Suppressor macrophage treated with lipopolysaccharide for 4 hours (primary cell): ENCODE results near the gene ZNF609.
"Not testable (repeated sequence)": the region's sequence is repeated elsewhere in the genome, so short reads cannot be mapped to it uniquely, and the experiment has no call there.

Experiments
- DNase-seq: peaks from one replicate; pipeline ENCODE4 v3.0.0-alpha.2; 2020

ZNF609 gene

DNA sequence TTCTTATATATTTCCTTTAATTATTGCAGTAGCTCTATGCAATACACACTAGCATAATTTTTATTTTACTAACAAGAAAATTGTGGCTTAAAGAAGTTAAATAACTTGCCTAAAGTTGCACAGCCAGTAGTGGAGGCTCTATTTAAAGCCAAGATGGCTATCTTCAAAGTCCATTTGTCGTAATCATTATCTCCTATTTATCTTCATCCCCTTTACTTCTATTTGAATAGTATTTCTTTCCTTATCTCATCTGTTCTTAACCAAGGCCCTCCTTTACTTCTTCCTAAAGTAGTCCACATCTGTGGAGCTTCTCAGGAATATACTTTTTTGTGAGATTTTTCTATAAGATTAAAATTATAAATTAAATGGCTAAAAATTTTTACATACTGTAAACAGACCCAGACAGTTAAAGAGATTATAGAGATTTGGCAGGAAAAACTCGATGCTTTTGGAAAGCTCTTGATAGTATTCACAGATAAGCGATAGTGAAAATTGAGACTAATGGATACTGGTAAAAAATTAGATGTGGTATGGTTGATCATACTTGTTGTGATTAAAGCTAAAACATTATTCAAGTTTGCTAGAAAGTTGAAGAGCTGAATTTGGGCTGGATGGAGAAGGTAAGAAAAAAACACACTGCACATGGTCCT lies 129.2 kb downstream of the ZNF609 start:
- no peak for DNase-seq

GRCh38 chr15:64592845-64593244 lies 132.5 kb downstream of the ZNF609 start:
- DNase-seq = not testable (repeated sequence)

DNA sequence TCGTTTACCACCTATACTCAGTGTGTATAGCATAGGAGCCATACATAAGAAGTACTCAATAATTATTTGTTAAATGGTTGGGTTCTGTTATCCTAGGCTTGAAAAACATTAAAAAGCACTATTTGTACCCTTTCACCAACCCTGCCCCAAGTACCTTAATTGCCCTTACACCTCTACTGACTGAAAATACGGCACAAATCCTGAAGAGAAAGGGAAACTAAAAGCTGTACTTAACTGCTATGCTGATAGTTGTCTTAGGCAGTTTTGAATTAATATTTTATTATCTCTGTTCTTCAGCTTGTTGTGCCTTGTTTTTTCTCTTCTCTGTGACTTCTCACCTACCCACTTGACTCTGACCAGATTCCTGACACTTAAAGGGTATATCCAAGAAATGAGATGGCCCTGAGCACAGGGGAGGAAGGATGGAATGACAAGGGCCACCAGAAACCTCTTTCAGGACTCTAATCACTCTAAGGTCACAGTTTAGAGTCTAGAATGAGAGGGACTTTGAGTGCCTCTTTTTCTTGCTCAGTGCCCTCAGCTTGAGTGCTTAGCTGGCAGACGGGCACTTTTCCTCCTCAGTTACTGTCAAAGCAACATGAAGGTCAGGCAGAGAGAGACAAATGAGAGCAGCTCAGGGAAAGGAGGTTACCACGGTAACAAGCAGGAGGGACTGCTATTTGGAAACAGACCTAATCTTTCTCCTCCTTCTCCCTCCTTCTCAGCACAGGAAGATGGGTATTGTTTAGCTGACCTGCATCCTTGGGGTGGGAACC lies 136.5 kb downstream of the ZNF609 start:
- no peak for DNase-seq

DNA sequence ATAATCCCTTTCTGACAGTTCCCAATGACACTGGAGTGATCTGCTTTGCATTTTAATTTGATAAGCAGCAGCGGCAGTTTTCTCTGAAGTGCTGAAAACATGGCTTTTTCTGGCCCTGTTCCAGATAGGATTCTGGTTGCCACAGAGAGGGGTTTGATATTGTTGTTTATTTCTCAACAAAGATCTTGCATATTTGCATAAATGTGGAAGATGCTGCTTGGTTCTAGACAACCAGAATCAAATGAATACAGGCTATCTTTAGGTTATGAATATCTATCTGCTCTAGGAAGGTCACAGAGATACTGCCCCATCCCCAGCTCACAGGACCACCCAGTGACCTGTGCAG lies 137.1 kb downstream of the ZNF609 start:
- DNase-seq = no peak

DNA sequence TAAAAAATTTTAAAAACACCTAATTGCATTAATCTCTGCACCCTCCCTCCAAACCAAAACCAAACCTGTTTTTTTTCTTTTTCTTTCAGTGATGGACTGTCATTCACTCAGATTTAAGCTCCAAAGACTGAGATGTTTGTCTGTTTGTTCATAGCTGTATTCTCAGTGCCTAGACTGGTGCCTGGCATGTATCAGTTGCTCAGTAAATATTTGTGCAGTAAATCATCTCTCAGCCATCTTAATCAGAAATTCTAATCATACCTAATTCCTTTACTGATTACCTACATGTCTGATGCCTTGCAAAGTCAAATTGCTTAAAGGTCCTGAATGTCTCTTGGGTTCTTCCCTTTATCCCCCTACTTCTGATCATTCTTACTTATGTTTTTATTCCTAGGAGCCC lies 138.8 kb downstream of the ZNF609 start:
- no peak for DNase-seq

DNA sequence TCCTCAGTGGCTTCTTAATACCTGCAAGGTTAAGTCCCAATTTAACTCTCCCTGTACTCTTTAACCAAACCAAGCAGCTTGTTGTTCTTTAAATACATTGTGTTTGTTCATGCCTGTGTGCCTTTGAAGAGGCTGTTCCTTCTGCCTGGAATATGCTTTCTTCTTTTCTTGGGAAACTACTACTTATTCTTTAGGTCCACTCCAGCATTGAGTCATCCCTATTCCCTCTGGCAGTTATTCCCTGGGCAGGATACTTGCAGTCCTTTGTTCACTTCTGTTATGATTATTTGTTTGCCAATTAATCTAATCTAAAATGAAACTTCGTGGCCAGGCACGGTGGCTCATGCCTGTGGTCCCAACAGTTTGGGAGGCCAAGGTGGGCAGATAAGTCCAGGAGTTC lies 139.3 kb downstream of the ZNF609 start:
- no peak for DNase-seq

DNA sequence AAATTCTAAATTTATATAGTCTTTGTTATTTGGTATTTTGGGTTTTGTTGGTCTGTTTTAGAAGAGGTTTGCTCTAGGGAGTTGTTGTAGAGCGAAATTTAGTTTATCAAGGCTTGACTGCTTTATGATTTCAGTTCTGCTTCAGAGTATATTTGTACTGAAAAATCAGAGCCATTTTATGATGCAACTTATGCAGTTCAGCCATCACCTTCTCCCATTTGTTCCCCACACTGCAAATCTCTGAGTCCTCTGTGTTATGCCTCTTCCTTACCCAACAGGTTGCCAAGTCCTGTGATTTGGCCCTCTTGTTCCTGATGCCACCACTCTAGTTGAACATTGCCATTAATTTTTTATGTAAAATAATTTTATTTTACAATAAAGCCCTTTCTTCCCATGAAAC lies 140.4 kb downstream of the ZNF609 start:
- no peak for DNase-seq

DNA sequence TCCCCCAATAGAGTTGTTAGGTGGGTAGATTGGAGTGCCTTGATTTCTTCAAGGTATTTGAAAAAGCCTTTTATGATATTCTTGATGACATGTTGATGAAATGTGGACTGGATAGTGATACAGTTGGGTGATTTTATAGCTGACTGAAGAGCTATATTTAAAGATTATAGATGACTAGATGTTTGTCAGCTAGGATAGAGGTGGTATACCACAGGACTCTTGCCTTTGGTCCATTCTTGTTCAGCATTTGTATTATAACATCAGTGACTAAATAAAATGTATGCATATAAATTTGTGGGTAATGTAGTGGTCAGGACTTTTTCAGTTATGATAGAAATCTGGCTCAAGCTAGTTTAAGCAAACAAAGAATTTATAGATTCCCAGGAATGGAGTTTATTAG lies 143.9 kb downstream of the ZNF609 start:
- no peak for DNase-seq

DNA sequence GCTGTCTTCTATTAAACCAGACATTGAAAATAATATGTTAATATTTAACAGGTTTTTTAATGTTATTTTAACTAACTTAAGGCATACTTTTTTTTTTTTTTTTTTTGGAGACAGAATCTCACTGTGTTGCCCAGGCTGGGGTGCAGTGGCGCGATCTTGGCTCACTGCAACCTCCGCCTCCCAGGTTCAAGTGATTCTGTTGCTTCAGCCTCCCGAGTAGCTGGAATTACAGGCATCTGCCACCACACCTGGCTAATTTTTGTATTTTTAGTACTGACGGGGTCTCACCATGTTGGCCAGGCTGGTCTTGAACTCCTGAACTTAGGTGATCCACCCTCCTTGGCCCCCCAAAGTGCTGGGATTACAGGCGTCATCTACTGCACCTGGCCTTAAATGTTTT lies 147.0 kb downstream of the ZNF609 start:
- DNase-seq = not testable (repeated sequence)

GRCh38 chr15:64610257-64610919 lies 150.0 kb downstream of the ZNF609 start:
- DNase-seq = no peak

DNA sequence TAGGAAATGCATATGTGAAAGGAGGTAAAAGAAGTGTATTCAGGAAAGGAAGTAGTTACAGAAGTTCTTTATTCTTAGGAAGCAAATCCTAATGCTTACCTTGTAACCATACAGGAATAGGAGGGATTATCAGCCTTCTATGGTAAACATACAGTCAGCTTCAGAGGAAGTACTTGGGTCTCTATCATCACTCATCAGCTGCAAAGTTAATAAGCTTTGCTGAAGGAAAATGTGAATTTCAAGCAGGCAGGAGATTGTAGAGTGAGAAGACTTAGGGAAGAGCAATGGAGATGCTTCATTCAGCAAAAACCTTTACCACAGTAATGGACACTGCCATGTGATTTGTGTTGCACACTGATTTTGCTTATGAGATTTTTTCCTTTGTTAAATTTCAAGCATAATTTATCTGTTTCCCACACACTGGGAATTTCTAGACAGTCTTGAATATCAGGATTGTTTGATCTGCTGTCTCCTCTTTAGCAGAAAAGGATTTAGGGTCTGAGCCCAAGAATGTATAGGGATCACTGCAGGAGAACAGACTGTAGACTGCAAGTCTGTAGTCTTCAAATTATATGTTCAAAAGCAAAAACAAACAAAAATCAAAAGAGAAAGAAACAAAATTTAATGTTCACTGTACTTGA lies 150.8 kb downstream of the ZNF609 start:
- DNase-seq = no peak

GRCh38 chr15:64614519-64614918 lies 154.1 kb downstream of the ZNF609 start:
- DNase-seq = no peak

- no peak for DNase-seq
Observed at GRCh38 chr15:64617727-64618126, 157.3 kb downstream of the ZNF609 start.

DNA sequence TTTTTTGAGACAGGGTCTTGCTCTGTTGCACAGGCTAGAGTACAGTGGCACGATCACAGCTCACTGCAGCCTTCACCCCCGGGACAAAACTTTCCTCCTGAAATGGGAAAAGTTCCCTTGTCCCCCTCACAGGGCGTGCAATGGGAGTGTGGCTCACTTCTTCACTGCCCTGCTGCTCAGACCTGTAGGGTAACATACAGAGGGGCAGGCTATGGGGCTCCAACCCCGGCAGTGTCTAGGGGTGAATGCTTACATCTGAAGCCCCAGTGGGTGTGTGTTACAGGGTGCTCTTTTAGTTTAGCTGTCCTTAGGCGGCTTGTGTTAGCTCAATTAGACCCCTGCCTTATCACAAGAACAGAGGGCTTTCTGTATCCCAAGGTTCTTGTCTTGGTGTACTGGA lies 157.8 kb downstream of the ZNF609 start:
- no peak for DNase-seq

- no peak for DNase-seq
Observed at GRCh38 chr15:64618540-64618939, 158.2 kb downstream of the ZNF609 start.

- DNase-seq = no peak
Observed at GRCh38 chr15:64619880-64620839, 159.8 kb downstream of the ZNF609 start.

GRCh38 chr15:64621056-64621455 lies 160.7 kb downstream of the ZNF609 start:
- DNase-seq = no peak

- no peak for DNase-seq
Observed at GRCh38 chr15:64622410-64623260, 162.3 kb downstream of the ZNF609 start.

DNA sequence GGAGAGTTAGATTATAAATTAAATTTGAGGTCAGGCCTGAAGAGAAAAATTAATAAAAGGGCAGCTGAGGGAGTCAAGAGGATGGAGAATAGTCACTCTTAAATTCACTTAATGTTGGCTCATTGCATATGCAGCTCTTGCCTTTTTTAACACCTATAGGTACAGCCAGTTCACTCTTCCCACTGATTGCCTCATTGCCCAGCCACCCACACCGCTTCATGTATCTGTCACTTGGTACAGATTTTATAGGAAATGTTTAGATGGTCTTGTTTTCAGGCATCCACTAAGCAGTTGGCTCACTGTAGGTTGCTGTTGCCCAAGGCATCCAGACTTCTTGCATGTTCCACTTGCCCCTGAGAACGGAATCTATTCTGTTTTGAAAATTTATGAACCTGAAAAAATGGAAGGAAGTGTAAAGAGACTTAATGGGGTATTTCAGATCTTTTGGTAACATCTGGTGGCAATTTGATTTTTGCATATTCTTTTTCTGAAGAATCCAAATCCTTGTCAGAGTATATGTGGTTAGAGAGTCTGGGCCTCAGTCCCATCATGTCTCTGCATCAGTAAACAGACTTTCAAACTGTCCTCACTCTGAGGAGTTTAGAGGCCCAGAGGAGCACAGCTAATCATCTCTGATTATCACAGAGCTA lies 163.1 kb downstream of the ZNF609 start:
- DNase-seq = no peak

- no peak for DNase-seq
Observed at GRCh38 chr15:64624242-64624641, 163.9 kb downstream of the ZNF609 start.

DNA sequence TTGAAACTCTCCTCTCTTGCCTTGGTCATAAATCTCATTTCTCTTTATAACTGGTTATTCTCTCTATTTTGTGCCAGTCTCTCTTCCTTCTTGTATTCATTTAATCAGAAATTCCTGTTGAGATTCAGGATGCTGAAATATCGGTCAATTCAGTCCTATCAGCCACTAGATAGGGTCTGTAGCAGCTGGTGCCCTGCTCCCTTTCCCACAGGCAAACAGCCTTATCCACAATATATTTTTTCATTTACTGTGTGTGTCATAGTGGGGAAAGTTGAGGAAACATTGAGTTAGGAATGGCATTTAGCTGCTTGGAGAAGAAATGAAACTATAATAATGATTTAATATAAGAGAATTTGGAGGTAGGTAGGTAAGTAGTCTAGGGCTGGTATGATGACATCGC lies 168.7 kb downstream of the ZNF609 start:
- no peak for DNase-seq
